ENCODE data around the gene MIGA2.
"Not testable (repeated sequence)": the region's sequence is repeated elsewhere in the genome, so short reads cannot be mapped to it uniquely, and the experiment has no call there.

MIGA2 gene

DNA sequence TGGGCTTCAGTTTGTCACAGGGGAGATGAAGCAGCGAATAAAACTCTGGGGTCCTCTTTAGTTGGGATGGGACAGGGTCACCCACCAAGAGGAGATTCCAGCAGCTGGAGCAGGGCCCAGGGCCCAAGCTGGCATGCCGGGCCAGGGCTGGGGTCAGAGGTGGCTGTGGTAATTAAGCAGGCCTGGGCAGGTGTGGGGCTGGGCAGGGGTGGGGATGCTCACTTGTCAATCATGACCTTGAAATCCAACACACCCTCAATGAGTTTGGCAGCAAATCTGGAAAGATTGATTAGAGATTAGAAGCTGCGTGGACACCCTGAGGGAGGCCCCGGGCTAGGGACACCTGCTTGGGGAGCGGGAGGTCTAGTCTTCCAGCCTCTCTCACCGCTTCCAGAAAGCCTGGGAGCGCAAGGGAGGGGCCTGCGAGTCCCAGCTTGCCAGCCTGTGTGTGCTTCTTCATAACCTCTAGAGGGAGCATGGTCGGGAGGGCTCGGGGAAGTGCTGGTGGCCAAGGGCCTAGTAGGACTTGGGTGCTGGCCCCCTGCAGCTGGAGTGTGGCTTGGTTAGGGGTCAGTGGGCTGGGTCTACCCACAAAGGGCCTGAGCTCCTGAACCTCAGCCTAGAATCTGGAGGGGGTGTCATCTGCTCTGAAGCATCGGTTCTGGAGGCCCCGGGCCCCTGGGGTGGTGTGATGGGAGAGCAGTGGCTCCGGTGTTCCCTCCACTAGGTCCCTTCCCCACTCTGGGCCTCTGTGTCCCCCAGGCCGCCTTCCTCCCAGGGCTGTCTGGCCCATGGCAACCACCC is 66.6 kb downstream of the MIGA2 start:
- DNase-seq (ENCODE audit: low read depth), result no peak

DNA sequence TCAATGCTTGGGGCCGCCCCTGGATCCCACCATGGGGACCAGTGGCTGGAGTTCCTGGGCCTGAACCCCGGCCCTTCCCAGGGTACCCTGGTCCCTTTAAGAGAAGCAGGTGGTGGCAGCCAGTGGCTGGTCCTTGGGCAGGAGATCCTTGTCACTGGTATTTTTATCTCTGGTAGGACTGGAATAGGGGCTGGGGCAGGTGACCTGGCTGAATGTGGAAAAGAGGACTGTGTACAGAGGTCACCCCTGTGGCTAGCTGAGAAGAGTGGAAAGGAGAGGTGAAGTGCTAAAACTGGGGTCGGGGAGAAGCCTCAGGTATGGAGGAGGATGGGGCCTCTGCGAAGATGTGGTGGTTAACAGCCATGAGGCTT is 67.2 kb downstream of the MIGA2 start:
- no peak for DNase-seq (ENCODE audit: low read depth)

GRCh38 chr9:129104051-129104450 is 67.6 kb downstream of the MIGA2 start:
- DNase-seq (ENCODE audit: low read depth), result no peak

- no peak for DNase-seq (ENCODE audit: low read depth)
Observed at GRCh38 chr9:129105857-129106694, 69.7 kb downstream of the MIGA2 start.

GRCh38 chr9:129107651-129108050 is 71.2 kb downstream of the MIGA2 start:
- no peak for DNase-seq (ENCODE audit: low read depth)

DNA sequence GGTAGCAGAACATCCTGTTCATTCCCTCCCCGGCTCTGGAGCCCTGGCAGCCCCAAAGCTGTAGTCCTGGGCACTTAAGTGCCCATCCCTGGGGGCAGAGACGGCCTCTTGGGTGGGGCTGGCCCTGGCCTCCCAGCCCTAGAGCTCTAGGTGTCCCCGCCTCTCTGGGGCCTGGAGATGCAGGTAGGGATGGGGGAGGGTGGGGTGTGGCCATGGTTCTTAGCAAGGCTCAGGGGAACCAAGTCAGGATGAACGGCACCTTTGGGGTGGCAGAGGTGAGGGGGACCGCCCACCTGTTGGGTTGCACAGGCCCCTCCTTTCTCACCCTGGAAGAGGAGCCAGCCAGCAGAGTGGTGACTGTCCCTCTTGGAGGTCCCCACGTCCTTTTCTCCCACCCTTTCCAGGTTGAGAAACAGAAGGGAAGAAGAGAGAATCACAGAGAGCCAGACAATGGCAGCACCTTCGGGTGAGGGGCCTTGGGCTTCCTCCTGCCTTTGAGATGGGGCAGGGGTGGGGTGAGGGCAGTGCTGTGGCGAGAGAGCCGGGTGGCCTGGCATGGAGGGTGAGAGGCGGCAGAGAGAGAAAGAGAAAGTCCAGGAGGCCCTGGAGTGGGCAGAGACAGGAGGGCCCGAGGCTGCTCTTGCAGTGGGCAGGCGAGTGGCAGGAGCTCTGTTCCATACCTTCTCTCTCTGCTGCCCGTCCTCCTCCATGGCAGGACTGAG is 71.8 kb downstream of the MIGA2 start:
- no peak for DNase-seq (ENCODE audit: low read depth)

GRCh38 chr9:129108805-129109536 is 72.5 kb downstream of the MIGA2 start:
- DNase-seq (ENCODE audit: low read depth), result no peak

- no peak for DNase-seq (ENCODE audit: low read depth)
Observed at GRCh38 chr9:129109537-129109903, 73.1 kb downstream of the MIGA2 start.

DNA sequence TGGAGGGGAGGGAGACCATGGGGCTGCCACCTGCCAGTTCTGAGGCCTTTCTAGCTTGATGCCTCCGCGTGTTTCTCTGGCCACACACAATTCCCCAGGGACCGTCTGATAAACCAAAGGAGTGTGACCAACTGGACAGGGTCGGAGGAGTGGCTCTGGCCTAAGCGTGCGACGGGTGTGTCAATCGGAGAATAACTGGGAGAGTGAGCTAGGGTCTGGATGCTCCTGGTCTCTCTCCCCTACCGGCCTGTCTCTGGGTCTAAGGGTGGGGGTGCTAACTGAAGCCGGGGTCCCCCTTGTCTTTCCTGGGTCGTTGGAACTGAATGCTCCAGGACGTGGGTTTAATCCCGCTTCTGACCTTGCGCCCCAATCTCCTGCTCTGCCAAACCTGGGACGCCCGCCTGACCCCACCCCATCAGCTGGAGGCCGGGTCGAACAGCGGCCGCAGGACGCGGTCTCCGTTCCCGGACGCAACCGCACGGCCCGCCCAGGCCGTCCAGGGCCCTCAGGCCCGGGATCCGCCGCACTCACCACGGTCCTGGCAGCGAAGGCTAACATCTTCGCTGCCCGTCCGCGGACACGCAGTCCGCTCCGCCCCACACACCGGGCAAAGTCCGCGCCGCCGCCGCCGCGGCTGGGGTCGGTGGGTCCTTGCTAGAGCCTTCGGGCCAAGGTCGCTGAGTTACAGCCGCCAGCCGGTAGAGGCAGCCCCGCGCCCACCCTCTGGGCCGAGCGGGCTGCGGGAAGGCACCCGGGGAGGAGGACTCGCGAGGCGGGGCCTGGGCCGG is 73.7 kb downstream of the MIGA2 start:
- DNase-seq (ENCODE audit: low read depth), result no peak

GRCh38 chr9:129110740-129111527 is 74.5 kb downstream of the MIGA2 start, which contains the start of the genes CRAT and PTPA:
Gene CRAT, minus strand, starts transcription at chr9:129110793. Its CDS starts 284 bp downstream, at chr9:129110509.
Gene PTPA, plus strand, starts transcription at chr9:129111415. Its CDS starts 186 bp downstream, at chr9:129111601.
- peak; percentile 90 for DNase-seq (ENCODE audit: low read depth)

GRCh38 chr9:129111528-129112151 is 75.2 kb downstream of the MIGA2 start:
- DNase-seq (ENCODE audit: low read depth), result no peak

DNA sequence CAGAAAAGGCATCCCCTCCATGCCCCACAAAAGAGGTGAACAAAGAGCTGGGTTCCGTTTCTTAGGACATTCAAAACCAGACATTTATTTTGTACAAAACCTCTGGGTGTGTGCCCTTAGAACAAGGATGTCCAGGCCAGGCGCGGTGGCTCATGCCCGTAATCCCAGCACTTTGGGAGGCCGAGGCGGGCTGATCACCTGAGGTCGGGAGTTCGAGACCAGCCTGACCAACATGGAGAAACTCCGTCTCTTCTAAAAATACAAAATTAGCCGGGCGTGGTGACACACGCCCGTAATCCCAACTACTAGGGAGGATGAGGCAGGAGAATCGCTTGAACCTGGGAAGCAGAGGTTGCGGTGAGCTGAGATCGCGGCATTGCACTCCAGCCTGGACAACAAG is 76.1 kb downstream of the MIGA2 start:
- DNase-seq (ENCODE audit: low read depth), result not testable (repeated sequence)

- no peak for DNase-seq (ENCODE audit: low read depth)
Observed at GRCh38 chr9:129113645-129114304, 77.3 kb downstream of the MIGA2 start.

GRCh38 chr9:129118799-129119198 is 82.4 kb downstream of the MIGA2 start:
- no peak for DNase-seq (ENCODE audit: low read depth)

DNA sequence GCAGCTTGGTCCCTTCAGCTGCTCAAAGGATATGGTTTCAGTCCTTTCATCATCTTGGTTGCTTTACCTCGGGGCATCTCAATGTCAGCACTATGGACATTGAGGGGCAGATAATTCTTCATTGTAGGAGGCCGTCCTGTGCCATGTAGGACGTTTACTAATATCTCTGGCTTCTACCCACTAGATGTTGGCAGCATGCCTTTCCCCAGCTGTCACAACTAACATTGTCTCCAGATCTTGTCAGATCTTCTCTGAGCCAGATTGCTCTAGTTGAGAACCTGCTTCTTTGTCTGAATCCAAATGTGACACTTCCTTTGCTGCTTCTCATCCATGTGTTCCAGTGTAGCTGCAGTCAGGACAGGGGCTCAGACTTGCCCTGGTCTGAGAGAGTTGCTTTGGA is 85.1 kb downstream of the MIGA2 start:
- DNase-seq (ENCODE audit: low read depth), result no peak
